HG03135 (cell line): ENCODE results near the gene CHID1.

Experiments
- ATAC-seq: cut with Tn5 transposase; IDR thresholded peaks from one replicate; pipeline ENCODE4 v1.9.1; 2021; ENCODE audit warnings: mild to moderate bottlenecking, moderate library complexity; ENCODE audit not compliant: unreplicated experiment

The CHID1 gene

DNA sequence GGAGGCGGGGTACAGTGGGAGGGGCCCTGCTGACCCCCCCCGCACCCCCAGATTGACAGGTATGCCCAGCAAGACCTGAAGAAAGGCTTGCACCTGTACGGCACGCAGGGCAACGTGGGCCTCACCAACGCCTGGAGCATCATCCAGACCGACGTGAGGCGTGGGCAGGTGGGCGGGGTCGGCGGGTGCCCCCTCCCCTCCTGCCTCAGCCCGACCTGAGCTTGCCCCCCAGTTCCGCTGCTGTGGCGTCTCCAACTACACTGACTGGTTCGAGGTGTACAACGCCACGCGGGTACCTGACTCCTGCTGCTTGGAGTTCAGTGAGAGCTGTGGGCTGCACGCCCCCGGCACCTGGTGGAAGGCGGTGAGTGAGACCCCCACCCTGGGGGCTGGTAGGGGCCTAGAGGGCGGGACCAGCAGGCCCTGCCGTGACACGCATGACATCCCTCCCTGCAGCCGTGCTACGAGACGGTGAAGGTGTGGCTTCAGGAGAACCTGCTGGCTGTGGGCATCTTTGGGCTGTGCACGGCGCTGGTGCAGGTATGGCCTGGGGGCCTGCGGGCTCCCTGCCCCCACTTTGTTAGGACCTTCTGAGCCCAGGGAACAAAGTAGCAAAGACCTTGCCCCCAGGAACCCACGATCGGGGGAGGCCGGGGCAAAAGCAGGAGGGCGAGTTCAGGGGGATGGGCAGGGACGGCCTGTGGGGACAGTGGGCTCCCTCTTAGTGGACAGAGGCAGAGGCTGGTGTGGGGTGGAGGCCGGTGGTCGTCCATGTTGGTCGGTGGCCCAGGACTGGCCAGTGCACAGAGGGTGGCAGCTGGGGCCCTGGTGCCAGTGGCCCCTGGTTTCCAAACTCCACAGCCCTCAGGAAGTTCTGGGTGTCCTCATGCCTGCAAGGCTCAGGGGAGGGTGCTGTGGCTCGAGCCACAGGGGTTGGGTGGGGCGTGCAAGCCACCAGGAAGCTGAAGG is 44.9 kb downstream of the CHID1 start:
- no peak for ATAC-seq

DNA sequence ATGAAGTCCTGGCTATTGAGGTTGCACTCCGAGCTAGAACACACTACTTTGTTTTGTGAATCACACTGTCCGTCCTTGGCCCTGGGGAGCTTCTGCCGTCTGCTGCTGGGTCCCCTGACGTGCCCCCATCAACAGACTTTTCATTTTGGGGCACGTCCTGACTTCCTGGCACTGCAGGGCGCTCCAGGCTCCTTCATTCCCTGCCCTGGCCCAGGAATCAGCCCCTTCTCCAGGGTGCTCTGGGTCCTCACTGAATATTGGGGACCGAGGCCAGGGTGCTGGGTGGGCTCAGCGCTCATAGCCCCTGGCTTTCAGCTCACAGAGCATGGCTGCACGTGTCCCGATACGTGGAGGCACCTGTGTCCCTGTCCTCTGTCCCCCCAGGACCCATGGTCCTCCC is 45.7 kb downstream of the CHID1 start:
- no peak for ATAC-seq

DNA sequence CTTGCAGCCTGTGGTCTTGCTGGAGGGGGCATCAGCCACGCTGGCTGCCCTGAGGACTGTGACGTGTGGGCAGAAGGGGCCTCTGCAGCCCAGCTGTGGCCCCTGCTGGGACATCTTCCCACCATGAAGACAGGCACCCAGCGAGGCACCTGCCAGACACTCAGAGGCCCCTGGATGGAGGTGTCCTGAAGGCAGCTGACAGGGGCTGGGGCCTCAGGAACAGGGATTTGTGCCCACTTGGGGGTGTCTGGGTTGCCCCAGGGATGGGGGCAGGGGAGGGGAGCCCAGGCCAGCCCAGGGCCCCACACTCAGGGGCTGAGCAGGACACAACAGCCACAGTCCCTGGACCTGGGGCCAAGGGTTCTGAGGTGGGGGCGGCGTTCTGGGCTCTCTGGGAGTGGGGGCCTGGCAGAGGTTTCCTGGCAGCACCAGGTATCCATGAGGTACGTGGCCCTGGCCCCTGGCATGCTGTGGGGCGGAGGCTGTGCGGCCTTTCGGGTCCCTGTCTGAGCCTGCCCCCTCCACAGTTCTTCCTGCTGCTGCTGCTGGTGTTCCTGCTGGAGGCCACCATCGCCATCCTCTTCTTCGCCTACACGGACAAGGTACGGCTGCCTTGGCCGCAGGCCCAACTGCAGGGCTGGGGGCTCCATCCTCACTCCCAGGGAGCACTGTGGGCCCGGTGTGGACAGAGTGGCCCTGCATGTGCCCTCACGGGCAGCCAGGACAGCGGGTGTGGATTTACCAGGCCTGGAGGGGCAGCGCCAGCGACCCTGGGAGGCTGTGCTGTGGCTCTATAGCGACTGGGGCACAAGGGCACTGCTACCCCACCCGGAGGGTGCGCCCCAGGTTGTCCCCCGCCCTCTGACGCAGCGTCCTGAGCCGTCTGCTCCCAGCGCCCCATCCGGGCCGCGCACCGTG is 46.4 kb downstream of the CHID1 start:
- no peak for ATAC-seq

DNA sequence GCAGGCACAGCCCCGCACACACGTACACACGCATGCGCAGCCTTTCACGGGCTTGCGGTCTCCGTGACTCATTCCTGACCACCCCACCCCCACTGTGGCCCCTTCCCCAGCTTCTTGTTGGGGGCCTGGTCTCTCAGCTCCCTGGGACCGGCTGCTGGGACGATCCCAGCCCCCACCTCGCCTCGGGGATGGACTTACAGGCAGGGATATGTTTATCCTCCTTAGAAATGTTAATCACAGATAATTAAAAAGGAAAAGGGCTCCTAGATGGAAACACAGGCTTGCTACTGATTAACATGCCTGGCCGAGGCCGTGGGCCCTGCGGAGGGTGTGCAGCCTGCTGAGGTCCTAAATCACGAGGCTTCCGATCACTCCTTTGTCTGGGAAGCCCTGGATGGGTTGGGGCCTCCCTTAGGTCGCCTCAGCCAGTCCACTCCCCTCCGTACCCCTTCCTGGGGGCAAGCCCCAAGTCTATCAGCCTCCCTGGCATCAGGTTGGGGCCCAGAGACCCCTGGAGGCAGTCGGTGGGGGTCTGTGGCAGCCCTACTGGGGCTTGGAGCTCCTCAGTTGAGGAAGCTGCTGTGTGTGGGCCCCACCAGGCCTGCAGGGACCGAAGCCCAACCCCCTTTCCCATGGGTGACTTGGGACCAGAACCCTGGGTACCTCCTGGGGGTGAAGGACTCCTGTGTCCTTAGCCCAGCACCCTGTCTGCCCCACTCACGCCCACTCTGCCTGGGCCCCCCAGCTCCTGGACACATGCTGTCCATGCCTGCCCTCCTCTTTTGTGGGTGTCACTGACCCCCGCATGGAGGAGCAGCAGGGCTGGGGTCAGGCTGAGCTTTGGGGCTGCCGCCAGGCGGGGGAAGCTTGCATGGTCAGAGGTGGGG is 47.3 kb downstream of the CHID1 start:
- no peak for ATAC-seq

DNA sequence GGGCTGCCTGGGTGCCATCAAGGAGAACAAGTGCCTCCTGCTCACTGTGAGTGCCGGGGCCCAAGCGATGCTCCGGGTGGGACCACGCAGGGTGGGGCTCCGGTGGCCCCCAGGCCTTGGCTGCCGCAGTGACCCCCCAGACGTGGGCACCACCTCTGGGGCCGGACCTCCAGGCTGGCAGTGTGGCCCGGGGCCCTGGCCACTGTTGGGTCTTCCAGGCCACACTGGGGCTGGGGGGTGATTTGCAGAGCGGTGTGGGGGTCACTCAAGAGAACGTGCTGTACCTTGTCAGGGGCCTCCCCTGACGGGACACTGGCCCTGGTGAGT is 48.0 kb downstream of the CHID1 start:
- no peak for ATAC-seq

DNA sequence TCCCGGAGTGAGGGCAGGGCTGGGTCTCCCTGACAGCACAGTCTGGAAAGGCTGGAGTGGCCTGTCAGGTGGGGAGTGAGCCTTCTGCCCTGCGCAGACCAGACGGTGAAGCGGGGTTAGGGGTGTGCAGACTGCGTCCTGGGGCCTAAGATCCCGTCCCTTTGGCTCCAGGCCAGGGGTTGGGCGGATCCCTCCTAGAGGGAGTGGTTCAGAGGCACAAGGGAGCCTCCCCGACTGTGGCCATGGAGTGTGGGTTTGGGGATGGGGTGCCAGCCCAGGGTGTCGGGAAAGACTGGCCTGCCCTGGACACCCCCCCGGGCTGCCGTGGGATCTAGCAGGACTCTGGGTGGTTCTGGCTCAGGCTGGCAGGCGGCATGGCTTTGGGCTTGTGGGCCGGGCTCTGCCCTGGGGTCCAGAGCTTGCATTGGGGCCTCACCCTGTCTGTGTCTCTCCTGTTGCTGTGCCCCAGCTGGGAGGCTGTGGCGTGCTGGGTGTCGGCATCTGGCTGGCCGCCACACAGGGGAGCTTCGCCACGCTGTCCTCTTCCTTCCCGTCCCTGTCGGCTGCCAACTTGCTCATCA is 48.4 kb downstream of the CHID1 start:
- no peak for ATAC-seq

DNA sequence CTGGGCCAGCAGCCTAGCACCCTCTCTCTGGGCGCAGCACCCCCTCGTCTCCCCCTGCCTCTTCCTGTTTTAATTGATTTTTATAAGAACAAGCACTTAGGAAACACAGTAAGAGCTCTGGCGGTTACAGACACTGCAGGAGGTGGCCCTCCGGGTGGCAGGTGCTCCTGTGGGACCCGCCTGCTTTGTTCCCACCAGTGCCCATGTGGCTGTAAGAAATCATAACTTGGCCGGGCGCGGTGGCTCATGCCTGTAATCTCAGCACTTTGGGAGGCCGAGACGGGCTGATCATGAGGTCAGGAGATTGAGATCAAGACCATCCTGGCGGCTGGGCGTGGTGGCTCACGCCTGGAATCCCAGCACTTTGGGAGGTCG is 49.5 kb downstream of the CHID1 start:
- ATAC-seq, result no peak

DNA sequence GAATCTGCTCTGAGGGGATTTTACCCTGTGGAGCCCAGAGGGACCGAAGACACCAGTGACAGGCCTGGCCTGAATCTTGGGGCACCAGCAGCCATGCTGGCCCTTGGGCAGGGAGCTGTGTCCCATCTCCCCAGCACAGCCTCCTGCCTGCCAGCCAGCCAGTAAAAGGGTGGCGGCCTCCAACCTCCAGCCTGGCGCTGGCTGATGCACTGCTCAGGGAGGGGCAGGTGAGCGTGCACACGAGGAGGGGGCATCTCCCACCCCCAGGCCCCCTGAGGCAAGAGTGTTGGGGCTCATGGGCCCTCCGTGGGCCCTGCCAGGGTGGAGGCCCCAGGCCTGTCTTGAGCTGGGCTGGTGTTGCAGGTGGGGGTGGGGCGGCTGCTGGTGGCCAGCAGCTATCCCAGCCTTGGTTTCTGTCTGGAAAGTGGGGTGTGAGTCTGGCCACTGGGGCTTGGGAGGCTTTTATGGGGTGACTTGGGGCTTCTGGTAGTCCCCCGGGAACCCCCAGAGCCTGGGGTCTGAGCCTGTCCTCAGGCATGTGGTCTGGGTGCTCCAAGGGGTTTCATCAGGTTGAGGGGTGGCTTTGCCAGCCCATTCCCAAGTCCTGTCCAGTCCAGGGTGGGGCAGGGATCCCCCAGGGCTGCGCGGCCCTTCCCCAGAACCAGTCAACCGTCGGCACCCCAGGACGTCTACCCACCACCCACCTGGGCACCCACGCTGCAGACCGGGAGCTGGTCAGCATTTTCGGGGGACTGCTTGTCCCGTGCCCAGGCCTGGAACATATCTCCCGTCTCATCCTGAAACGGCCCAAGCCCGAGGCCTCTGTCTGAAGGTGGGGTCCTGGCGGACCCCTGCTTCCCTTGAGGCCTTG is 50.1 kb downstream of the CHID1 start:
- ATAC-seq, result no peak

DNA sequence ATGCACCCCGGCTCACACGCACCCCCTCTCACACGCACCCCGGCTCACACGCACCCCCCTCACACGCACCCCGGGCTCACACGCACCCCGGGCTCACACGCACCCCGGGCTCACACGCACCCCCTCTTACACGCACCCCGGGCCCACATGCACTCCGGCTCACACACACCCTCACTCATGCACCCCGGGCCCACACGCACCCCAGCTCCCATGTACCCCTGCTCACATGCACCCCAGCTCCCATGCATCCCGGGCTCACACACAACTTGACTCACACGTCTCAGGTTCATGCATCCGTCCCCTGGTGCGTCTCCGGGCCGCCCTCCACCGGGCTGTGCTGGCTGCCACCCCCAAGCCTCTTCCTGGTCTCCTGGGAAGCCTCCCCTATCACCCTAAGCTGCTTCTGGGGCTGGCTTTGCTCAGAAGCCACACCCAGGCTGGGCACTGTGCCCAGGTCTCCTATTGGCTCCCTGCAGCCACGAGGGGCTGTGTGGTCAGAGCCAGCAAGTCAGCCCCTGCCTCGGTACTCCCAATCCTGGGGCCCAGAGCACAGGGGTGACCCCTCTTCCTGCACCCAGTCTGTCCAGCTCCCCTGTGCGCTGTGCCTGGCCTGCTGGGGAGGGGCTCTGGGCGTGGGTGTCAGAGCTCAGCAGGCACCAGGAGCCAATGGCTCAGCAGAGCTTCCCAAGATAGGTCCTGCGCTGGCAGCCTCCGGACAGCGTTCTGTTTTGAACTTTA is 51.0 kb downstream of the CHID1 start:
- no peak for ATAC-seq

DNA sequence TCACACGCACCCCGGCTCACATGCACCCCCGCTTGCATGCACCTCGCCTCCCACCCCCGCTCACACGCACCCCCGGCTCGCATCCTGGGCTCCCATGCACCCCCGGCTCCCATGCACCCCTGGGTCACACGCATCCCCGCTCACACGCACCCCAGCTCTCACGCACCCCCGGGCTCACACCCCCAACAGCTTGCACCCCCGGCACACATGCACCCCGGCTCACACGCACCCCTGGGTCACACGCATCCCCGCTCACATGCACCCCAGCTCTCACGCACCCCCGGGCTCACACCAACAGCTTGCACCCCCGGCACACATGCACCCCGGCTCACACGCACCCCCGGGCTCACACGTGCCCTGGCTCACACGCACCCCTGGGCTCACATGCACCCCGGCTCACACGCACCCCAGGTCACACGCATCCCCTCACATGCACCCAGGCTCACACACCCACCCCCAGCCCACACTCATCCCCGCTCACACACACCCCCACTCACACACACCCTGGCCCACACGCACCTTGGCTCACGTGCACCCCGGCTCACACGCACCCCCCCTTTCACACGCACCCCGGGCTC is 51.8 kb downstream of the CHID1 start:
- no peak for ATAC-seq

DNA sequence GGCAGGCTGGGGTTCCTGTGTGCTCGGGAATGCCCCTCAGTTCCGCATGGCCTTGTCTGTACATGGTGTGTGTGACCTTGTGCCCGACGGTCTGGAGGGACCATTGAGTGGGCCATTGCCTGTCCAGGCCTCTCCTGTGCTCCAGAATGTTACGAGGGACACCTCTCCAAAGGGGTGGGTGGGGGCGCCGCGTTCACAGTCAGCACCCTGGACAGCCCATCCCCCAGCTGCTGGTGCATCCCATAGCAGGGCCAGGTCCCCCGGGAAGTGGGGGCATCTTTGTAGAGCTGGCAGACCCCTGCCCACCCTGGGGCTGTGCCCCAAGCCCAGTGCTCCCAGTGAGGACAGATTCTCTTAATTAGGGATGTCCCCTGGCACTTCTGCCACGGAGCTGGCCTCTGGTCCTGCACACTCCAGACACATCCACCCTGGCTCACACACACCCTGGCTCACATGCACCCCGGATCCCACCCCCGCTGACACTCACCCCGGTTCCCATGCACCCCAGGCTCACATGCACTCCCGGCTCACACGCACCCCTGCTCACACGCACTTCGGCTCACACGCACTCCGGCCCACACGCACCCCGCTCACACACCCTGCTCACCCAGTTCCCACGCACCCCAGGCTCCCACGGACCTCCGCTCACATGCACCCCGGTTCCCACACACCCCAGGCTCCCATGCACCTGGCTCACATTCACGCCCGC is 52.4 kb downstream of the CHID1 start:
- ATAC-seq, result no peak

DNA sequence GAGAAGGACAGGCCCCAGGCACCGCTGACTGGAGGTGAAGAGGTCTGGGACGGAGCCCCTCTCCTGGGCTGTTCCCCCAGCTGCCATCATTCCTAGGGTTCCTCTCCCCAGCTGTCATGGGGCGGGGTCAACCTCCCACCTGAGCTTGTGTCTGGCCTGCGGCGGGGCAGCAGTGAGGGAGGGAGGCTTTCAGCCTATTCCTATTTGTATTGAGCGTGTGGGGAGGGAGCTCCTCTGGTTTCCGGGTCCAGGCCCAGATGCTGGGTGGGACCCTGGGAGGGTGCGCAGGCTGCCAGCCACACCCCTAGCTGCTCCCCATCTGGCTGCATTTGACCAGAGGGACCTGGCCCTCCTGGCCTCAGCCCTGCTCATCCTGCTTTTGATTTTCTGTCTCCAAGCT is 54.2 kb downstream of the CHID1 start:
- no peak for ATAC-seq

DNA sequence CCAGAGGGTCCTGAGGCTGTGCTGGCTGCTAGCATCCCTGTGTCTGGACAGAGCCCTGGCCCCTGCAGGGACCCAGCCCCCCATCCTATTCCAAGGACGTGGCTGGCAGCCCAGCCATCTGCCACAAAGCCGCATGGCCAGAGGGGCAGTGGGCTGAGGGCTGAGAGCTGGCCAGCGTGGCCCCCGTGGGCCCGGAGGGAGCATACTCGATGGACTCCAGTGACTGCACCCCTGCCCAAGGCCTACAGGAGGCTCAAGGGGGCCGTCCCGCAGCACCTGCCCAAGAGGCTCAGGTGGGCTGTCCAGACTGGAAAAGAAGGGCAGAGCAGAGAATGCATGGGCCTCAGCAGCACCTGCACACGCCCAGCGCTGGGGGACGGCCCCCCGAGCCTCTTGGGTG is 54.8 kb downstream of the CHID1 start:
- ATAC-seq, result no peak

DNA sequence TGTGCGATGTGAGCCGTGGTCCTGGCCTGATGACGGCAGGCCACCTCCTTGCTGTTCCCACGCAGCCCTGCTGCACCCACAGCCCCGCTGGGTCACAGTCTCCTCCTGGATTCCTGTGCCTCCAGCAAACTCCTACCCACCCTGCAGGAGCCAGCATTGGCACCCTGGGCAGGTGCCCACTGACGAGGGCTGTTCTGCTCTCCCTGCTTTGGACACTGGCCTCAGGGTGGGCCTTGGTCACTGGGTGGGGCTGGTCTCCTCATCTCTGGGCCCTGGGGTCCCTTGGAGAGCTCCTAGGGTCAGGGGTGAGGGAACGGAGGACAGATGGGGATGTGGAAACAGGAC is 55.3 kb downstream of the CHID1 start:
- no peak for ATAC-seq

DNA sequence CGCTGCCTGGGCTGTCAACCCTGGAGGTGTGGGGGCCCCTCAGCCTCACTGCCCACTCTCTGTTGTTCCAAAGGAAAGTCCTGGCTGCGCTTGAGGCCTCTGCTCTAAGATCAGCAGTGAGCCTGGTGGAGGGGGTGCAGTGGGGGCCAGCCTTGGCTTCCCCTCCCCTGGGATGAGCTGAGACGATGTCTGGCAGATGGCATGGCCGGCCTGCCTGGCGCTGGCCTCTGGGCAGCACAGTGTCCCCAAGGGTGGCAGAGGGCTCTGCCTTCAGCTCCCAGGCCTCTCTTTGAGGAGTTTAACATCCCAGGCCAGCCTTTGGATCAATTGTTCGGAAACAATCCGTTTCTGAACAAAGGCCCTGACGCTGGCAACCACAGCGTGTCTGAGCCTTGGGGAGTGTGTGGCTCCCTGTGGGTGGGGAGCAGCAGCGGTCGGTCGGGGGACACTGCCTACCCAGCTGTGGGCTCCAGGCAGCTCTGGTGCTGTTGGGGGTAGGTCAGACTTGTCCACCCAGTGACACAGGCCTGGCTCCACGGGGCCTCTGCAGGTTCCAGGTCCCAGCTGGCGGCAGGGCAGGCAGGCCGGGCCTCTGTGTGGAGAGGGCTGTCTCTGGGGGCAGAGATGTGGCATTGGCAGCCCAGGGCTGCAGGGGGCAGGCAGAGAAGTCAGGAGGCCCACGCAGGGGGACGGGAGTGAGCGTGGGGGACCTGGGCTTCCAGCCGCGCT is 55.8 kb downstream of the CHID1 start:
- no peak for ATAC-seq

DNA sequence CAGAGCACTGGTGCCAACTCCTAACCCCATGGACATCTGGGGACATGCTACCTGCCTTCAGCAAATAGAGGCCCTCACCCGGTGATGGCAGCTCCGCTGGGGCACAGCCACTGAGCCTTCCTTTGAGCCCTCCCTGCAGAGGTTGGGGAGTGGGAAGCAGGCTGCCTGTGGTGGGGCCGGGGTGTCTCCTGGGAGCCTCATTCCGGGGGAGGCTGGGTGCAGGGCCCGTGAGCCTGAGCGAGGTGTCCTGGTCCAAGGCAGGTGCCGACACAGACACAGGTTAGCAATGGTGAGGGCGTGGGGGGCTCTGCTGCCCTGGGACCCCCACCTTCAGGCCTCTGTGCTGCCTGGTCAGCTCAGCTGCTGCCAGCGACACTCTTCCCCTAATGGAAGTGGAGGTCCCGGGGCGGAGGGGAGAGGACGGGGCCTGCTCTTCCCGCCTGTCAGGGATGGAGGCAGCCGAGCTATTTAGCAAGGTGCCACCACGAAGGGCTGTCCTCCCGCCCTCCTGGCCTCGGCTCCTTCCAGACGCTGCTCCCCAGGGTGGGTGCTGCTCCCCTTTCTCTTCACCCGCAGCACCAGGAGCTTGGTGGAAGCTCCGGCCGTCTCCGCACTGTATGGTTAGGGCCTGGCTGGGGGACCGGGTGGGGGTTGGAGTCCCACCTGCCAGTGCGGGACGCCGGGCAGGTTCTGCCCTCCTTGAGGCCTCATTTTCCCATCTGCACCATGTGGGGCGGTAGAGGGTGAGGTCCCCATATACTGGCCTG is 56.7 kb downstream of the CHID1 start:
- no peak for ATAC-seq

DNA sequence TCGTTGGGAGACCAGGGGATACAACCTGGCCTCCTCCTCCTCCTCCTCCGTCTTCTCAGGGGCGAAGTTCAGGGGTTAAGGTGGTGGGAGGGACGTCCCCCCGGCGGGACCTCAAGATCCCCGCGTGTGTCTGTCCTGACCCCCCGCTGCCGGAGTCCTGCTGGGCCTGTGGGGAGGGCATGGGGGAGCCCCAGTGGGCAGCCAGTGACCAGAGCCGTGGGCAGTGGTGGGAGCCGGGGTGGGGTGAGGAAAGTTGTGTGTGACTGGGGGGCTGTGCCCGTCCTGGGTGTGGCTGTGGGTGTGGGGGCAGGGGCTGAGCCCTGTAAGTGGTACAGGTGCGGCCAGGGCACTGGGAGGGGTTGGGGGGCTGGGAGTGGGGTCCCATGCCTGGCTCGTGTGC is 57.8 kb downstream of the CHID1 start:
- ATAC-seq, result no peak
